Measurements from ENCODE around the gene MZT2A. TPM values are rescaled to one million over a fixed set of nuclear protein-coding genes. Genes with fewer than 3 reads are reported as not detected.
"Not testable (repeated sequence)": the region's sequence is repeated elsewhere in the genome, so short reads cannot be mapped to it uniquely, and the experiment has no call there.

MZT2A gene
- polyA plus RNA-seq, 1 experiment, result 114 TPM

DNA sequence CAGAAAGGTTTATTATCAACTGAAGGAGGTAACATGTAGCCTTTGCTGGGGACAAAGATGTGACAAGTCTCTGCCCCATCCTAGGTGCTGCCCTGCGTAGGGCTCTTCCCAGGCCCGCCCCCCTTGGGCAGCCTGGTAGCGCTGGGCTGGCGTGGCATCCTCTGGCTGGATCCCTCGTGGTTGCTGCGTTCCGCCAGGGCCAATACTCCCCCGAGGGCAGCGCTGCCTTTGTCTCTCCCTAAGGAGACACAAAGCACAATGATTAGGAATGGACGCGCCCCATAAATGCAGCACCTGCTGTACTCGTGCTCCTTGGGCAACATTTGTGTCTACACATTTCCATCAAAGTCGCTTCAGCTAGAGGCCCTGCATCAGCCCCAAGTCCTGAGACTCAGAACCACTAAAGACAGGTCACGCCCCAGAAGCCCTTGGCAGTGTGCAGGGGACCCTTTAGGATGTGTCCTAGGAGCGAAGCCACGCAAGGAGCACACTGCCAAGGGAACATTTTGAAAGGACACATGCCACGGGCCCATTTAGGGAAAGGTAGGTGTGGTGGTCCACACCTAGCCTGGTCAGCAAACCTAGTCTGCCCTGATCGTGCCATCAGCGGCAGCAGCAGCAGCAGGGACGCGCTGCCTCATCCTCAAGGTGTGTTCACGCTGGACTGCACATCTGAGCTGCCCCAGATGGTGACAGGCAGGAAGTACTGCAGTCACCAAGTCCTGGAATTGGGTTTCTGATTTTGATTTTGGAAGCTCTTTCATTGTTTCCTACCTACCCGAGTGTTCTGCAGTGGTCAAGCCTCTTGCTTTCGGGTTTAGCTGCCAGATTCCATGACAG lies 8.0 kb downstream of the MZT2A start:
- POLR2A ChIA-PET; DNase-seq (ENCODE audit: low read depth); H3K27me3 ChIP-seq (ENCODE audit: control insufficient read depth, insufficient read depth, low read length); H3K36me3 ChIP-seq (ENCODE audit: control insufficient read depth, insufficient read depth, low read length); H3K4me3 ChIP-seq (ENCODE audit: low read depth, low read length): not testable (repeated sequence)
- CTCF ChIA-PET, result interaction anchor here (2.0 kb wide), 1 partner anchor 8 kb away, joined by 9 read pairs; the partner anchor contains the start of gene MZT2A

DNA sequence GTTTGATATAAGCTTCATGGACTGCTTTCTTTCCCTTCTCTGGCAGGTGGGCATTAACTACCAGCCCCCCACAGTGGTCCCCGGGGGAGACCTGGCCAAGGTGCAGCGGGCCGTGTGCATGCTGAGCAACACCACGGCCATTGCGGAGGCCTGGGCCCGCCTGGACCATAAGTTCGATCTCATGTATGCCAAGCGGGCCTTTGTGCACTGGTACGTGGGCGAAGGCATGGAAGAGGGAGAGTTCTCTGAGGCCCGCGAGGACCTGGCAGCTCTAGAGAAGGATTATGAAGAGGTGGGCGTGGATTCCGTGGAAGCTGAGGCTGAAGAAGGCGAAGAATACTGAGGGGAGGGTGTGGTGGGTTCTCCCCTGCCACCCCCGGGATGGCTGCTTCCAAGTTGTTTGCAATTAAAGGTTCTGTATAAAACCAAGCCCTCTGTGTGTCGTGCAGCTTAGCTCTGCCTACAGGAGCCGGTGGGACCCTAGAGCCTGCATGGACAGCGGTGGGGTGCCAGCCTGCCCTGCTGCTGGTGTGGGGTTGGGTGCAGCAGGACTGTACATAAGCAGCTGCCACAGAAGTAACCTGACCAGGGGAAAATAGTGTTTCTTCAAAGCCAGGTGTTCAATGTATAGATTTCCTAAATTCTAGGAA lies 9.6 kb downstream of the MZT2A start:
- CTCF ChIA-PET, result interaction anchor here (2.0 kb wide), 1 partner anchor 10 kb away, joined by 9 read pairs; the partner anchor contains the start of gene MZT2A
- H3K27me3 ChIP-seq (ENCODE audit: control insufficient read depth, insufficient read depth, low read length); POLR2A ChIA-PET; H3K4me3 ChIP-seq (ENCODE audit: low read depth, low read length); H3K36me3 ChIP-seq (ENCODE audit: control insufficient read depth, insufficient read depth, low read length); DNase-seq (ENCODE audit: low read depth): not testable (repeated sequence)

DNA sequence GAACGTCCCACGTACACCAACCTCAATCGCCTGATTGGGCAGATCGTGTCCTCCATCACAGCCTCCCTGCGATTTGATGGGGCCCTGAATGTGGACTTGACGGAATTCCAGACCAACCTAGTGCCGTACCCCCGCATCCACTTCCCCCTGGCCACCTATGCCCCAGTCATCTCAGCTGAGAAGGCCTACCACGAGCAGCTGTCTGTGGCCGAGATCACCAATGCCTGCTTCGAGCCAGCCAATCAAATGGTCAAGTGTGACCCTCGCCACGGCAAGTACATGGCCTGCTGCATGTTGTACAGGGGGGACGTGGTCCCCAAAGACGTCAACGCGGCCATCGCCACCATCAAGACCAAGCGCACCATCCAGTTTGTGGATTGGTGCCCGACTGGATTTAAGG lies 11.8 kb downstream of the MZT2A start:
- H3K4me3 ChIP-seq (ENCODE audit: low read depth, low read length); DNase-seq (ENCODE audit: low read depth); POLR2A ChIA-PET; H3K36me3 ChIP-seq (ENCODE audit: control insufficient read depth, insufficient read depth, low read length); H3K27me3 ChIP-seq (ENCODE audit: control insufficient read depth, insufficient read depth, low read length): not testable (repeated sequence)
- CTCF ChIA-PET, result interaction anchor here (1.2 kb wide), 1 partner anchor 12 kb away, joined by 6 read pairs; the partner anchor contains the start of gene MZT2A

DNA sequence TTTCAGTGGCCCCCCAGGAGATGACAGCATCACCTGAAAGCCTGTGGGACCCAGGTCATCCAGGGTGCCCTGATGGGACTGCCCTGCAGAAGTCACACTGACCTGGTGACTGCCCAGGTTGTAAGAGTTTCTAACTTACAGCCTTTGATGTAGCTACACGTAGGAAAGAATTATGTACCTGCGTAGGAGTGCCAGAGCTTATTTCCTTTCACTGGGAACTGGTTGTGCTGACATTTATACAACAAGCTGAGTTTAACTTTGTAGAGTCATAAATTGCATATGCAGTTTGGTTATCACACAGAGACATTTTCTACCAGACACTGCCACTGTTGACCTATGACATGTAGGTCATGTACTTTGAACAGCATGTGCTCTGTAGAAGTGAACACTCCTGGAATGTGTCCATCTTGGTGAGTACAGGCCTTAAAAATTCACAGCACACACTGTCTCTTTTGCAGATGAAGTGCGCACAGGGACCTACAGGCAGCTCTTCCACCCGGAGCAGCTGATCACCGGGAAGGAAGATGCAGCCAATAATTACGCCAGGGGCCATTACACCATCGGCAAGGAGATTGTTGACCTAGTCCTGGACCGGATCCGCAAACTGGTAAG lies 13.2 kb downstream of the MZT2A start:
- H3K36me3 ChIP-seq (ENCODE audit: control insufficient read depth, insufficient read depth, low read length); H3K4me3 ChIP-seq (ENCODE audit: low read depth, low read length); H3K27me3 ChIP-seq (ENCODE audit: control insufficient read depth, insufficient read depth, low read length); POLR2A ChIA-PET; DNase-seq (ENCODE audit: low read depth): not testable (repeated sequence)
- CTCF ChIA-PET, result interaction anchor here (1.2 kb wide), 1 partner anchor 13 kb away, joined by 3 read pairs; the partner anchor contains the start of gene MZT2A

DNA sequence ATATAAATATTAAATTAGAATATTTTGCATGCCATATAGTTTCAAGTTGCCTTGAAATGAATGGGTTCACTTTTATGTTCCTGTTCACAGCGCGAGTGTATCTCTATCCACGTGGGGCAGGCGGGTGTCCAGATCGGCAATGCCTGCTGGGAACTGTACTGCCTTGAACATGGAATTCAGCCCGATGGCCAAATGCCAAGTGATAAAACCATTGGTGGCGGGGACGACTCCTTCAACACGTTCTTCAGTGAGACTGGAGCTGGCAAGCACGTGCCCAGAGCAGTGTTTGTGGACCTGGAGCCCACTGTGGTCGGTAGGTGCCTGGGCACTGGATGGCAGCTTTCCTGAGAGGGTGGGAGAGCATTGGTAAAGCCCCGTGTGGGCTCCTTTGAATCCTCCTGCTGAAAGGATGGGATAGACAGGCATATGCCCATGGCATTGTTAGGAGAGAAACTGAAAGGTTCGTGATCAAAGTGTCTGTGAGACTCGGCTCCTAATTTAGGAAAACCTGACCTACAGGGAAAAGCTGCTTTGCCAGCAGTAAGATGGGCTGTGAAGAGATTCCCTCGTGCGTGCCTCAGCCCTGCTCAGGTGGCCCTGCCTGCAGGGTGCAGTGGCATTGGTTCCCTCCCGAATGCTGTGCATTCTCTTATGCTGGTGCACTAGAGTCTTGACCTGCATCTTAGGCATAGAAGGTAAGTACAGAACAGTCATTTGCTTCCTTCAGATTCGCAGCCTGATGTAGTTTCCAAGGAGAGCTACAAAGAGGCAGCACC lies 13.9 kb downstream of the MZT2A start:
- H3K27me3 ChIP-seq (ENCODE audit: control insufficient read depth, insufficient read depth, low read length); DNase-seq (ENCODE audit: low read depth); H3K36me3 ChIP-seq (ENCODE audit: control insufficient read depth, insufficient read depth, low read length); CTCF ChIA-PET; H3K4me3 ChIP-seq (ENCODE audit: low read depth, low read length); POLR2A ChIA-PET: not testable (repeated sequence)

DNA sequence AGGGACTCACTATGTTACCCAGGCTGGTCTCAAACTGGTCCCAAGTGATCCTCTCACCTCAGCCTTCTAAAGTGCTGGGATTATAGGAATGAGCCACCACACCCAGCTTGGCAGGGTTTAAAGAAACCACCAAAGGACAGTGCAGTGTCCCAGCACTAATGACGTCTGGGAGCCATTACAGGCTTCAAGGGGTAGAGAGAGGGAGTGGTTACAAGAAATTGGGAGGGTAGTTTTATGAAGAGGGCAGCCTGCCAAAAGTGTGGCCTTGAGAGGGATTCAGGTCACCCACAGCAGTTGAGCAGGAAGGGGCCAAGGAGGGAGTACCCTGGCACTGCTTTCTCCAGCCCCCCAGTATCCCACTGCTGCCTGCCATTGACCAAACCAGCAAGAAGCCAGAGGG lies 15.0 kb downstream of the MZT2A start:
- POLR2A ChIA-PET; CTCF ChIA-PET; H3K27me3 ChIP-seq (ENCODE audit: control insufficient read depth, insufficient read depth, low read length); H3K36me3 ChIP-seq (ENCODE audit: control insufficient read depth, insufficient read depth, low read length); DNase-seq (ENCODE audit: low read depth); H3K4me3 ChIP-seq (ENCODE audit: low read depth, low read length): not testable (repeated sequence)

DNA sequence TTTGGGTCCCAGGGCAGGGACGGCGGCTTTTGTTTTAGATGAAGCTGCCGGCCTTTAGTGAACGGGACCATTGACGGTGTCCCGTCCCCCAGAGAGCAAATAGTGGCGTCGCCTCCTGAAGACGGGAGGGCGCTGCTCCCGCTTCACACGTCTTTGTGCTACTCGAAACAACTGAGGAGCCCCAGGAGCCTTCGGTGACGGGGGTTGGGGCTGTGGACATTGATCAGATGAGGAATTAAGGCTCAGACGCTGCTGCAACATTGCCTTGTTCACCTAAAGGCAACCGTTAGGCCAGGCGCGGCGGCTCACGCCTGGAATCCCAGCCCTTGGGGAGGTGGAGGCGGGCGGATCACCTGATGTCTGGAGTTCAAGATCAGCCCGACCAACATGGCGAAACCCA lies 15.8 kb downstream of the MZT2A start:
- DNase-seq (ENCODE audit: low read depth); H3K4me3 ChIP-seq (ENCODE audit: low read depth, low read length); H3K36me3 ChIP-seq (ENCODE audit: control insufficient read depth, insufficient read depth, low read length); CTCF ChIA-PET; H3K27me3 ChIP-seq (ENCODE audit: control insufficient read depth, insufficient read depth, low read length); POLR2A ChIA-PET: not testable (repeated sequence)

DNA sequence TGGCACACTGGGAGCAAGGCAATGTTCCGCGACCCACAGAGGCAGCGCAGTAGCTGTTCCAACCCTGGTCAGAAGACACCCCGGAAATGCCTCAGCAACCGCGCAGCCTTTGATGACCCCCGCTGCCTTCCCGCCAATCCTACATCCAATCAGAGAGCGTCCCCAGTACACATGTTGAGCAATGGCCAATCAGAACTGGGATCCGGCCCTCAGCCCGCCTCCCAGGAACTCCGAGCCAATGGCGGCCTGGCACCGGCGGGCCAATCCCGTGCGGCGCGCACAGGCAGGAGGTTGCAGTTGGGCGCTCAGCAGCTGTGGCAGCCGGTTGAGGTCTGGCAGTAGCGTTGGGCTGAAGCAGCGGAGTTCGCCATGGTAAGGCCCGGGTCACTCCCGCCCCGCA lies 16.4 kb downstream of the MZT2A start, which contains the start of gene TUBA3D:
TUBA3D (plus strand) TSS at position 289 of the 400 bp plus-strand sequence; CDS start at position 370, 81 bp downstream.
- CTCF ChIA-PET, result interaction anchor here (1.3 kb wide), 1 partner anchor 17 kb away, joined by 3 read pairs; the partner anchor contains the start of gene MZT2A
- no peak within 1 kb of the TSS for H3K4me3 ChIP-seq (ENCODE audit: low read depth, low read length)
- peaks cover 2% of the 10 kb centered on the region; the same call in 1 of the 2 replicates for H3K36me3 ChIP-seq (ENCODE audit: control insufficient read depth, insufficient read depth, low read length)
- H3K27me3 ChIP-seq (ENCODE audit: control insufficient read depth, insufficient read depth, low read length), result no peaks in the 10 kb centered on the region
- POLR2A ChIA-PET, result no interaction called here
- DNase-seq (ENCODE audit: low read depth), result no peak
- TF ChIP-seq, protein P1, sequence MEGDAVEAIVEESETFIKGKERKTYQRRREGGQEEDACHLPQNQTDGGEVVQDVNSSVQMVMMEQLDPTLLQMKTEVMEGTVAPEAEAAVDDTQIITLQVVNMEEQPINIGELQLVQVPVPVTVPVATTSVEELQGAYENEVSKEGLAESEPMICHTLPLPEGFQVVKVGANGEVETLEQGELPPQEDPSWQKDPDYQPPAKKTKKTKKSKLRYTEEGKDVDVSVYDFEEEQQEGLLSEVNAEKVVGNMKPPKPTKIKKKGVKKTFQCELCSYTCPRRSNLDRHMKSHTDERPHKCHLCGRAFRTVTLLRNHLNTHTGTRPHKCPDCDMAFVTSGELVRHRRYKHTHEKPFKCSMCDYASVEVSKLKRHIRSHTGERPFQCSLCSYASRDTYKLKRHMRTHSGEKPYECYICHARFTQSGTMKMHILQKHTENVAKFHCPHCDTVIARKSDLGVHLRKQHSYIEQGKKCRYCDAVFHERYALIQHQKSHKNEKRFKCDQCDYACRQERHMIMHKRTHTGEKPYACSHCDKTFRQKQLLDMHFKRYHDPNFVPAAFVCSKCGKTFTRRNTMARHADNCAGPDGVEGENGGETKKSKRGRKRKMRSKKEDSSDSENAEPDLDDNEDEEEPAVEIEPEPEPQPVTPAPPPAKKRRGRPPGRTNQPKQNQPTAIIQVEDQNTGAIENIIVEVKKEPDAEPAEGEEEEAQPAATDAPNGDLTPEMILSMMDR (IDR thresholded peaks at IDR 0.05; ENCODE audit: insufficient read depth, low read depth, low read length), result no peak

DNA sequence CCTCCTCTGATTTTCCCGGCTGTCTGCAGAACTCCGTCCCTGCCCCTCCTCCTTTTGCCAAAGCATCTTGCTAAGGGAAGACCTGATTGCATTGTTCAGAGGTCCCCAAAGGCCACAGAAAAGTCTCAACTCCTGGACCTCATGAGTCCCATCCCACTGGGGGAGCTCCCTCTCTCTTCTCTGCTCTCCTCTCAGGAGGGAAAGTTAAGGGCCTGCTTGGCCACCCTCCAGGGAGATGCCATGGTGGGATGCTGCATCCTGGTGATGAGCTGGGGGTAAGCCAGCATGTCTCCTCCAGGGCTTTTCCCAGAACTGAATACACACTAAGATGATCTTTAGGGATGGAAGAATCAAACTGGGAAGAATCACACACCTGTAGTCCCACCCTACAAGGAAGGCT lies 18.9 kb downstream of the MZT2A start:
- POLR2A ChIA-PET; DNase-seq (ENCODE audit: low read depth); H3K36me3 ChIP-seq (ENCODE audit: control insufficient read depth, insufficient read depth, low read length); H3K27me3 ChIP-seq (ENCODE audit: control insufficient read depth, insufficient read depth, low read length); CTCF ChIA-PET; H3K4me3 ChIP-seq (ENCODE audit: low read depth, low read length): not testable (repeated sequence)

DNA sequence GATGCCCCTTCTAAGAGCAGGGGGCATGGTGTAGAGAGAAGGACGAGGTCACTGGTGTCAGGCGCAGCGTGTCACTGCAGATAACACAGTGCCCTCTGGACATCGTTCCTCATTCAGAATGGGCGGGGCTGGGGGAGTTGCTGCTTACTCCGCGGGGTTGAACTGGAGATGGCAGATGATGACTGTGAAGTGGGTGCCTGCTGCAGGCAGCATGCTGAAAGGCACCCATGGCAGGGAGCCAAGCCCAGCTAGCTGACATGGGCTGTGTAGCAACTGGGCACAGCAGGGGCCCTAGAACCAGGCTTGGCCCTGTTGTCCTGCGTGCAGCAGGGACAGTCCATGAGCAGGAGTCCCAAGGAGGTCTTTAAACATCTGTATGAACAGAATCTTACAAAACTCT lies 20.6 kb downstream of the MZT2A start:
- POLR2A ChIA-PET; DNase-seq (ENCODE audit: low read depth); H3K27me3 ChIP-seq (ENCODE audit: control insufficient read depth, insufficient read depth, low read length); H3K4me3 ChIP-seq (ENCODE audit: low read depth, low read length); H3K36me3 ChIP-seq (ENCODE audit: control insufficient read depth, insufficient read depth, low read length); CTCF ChIA-PET: not testable (repeated sequence)

DNA sequence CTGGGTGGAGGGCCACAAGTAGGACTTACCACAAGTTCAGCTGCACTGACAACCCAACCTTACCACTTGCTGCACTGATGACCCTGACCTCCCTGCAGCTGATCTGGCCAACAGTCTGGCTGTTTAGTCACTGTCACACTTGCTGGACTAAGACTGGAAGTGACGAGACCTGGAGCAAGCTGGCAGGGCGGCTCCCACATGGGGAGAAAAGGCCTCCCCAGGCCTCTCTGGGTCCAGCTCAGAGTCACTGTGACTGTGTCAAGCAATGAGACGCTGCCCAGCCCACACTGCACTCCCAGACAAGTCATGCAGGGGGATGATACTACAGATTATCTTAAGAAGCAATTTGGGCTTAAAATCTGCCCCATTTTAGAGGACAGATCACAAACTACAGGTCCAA lies 21.3 kb downstream of the MZT2A start:
- CTCF ChIA-PET; H3K36me3 ChIP-seq (ENCODE audit: control insufficient read depth, insufficient read depth, low read length); POLR2A ChIA-PET: not testable (repeated sequence)

More for the DNA sequence above, 21.3 kb downstream of the MZT2A start:
- not testable (repeated sequence) for H3K27me3 ChIP-seq (ENCODE audit: control insufficient read depth, insufficient read depth, low read length); DNase-seq (ENCODE audit: low read depth); H3K4me3 ChIP-seq (ENCODE audit: low read depth, low read length)
